Measurements from ENCODE around the gene CAST.

GRCh38 chr5:96624596-96624995, 37.6 kb upstream of the CAST start:
- TF ChIP-seq CTCF (IDR thresholded peaks at IDR 0.05) = no peak
- no peak for TF ChIP-seq POLR2A (IDR thresholded peaks at IDR 0.05)

All from esophagus squamous epithelium (tissue), 4 donors.